Endothelial cell of umbilical vein (primary cell): ENCODE data around the gene UPF3A. TPM values are rescaled to one million over a fixed set of nuclear protein-coding genes. Genes with fewer than 3 reads are reported as not detected.

Experiments used
- BruUV-seq: library from RNA; stranded (reverse); fragments of 400-500 nt; replicated peaks from 2 replicates; lab custom pipeline; 2021; lab: Mats Ljungman, UMichigan
- CTCF ChIA-PET: fragments of 300-600, 350-600 bp; sonication (Branson Sonifier 250); formaldehyde crosslinking; loops from one replicate; lab custom pipeline; 2021; ENCODE audit warnings: antibody characterized with exemption, inconsistent platforms; lab: Charles Lee
- POLR2A ChIA-PET: fragments of 300-600, 350-600 bp; sonication (Branson Sonifier 250); formaldehyde crosslinking; loops from one replicate; lab custom pipeline; 2021; ENCODE audit warnings: antibody characterized with exemption, inconsistent platforms; lab: Charles Lee
- DNase-seq: peaks from one replicate; pipeline ENCODE4 v3.0.0-alpha.2; 2011; ENCODE audit warnings: low read depth, low spot score
- FAIRE-seq: peaks from 2 replicates; lab custom pipeline; 2011; peaks lifted over from hg19 to GRCh38; lab: Jason Lieb, UNC
- H2AFZ ChIP-seq: 2 replicates; pipeline ENCODE4 v1.6.0; 2012; ENCODE audit warnings: low read depth, low read length, control low read depth, inconsistent platforms
- H3K27ac ChIP-seq: 2 replicates; pipeline ENCODE4 v1.5.1; 2011; ENCODE audit warnings: low read depth, mild to moderate bottlenecking, control low read depth, low read length, moderate library complexity; ENCODE audit not compliant: insufficient read depth
- H3K27me3 ChIP-seq, 2 experiments: 2 replicates each; pipeline versions ENCODE4 v1.6.0 to v1.6.1; 2011; ENCODE audit warnings: low read length in 2 of 2, mixed read lengths in 1 of 2; ENCODE audit not compliant: control insufficient read depth in 2 of 2, insufficient read depth in 2 of 2
- H3K36me3 ChIP-seq, 2 experiments: 2 replicates in 1 of 2; 3 replicates in 1 of 2; pipeline ENCODE4 v1.5.1; 2011; ENCODE audit warnings: low read length in 2 of 2, mild to moderate bottlenecking in 1 of 2, moderate library complexity in 1 of 2; ENCODE audit not compliant: control insufficient read depth in 2 of 2, insufficient read depth in 2 of 2; ENCODE audit errors: extremely low read depth in 1 of 2
- H3K4me1 ChIP-seq: 3 replicates; pipeline ENCODE4 v1.5.1; 2011; ENCODE audit warnings: mild to moderate bottlenecking, low read length; ENCODE audit not compliant: control insufficient read depth, insufficient read depth; ENCODE audit errors: extremely low read depth
- H3K4me2 ChIP-seq: 2 replicates; pipeline ENCODE4 v1.6.1; 2011; ENCODE audit warnings: low read length, control low read depth, mixed read lengths; ENCODE audit not compliant: insufficient read depth
- H3K4me3 ChIP-seq, 3 experiments: fragments of 200-600 bp in 1 of 3; sonication (generic), shearing (Covaris generic) in 1 of 3; replicated peaks in 1 of 3; 2 replicates each; pipeline ENCODE4 v1.5.1; 2011 to 2016; ENCODE audit warnings: control low read depth in 3 of 3, low read length in 3 of 3, mild to moderate bottlenecking in 2 of 3, inconsistent platforms in 1 of 3, low read depth in 1 of 3, moderate library complexity in 1 of 3; ENCODE audit not compliant: insufficient read depth in 1 of 3
- H3K79me2 ChIP-seq: 2 replicates; pipeline ENCODE4 v1.6.0; 2012; ENCODE audit warnings: low read length, inconsistent platforms; ENCODE audit not compliant: control insufficient read depth, insufficient read depth
- H3K9ac ChIP-seq: replicated peaks from 2 replicates; pipeline ENCODE3; 2011; ENCODE audit warnings: low read length, control low read depth; ENCODE audit not compliant: insufficient read depth; ENCODE audit errors: extremely low read depth
- H3K9me1 ChIP-seq: replicated peaks from 3 replicates; pipeline ENCODE4 v1.6.0; 2011; ENCODE audit warnings: mild to moderate bottlenecking, low read length; ENCODE audit not compliant: control insufficient read depth, insufficient read depth; ENCODE audit errors: extremely low read depth
- H3K9me3 ChIP-seq: replicated peaks from 2 replicates; pipeline ENCODE4 v1.5.1; 2012; ENCODE audit warnings: low read length, inconsistent platforms; ENCODE audit not compliant: control insufficient read depth, insufficient read depth
- H4K20me1 ChIP-seq: replicated peaks from 2 replicates; pipeline ENCODE3; 2011; ENCODE audit warnings: mild to moderate bottlenecking, low read length; ENCODE audit not compliant: control insufficient read depth, insufficient read depth; ENCODE audit errors: extremely low read depth
- CTCF ChIP-seq, 2 donors: IDR thresholded peaks; 1 replicate in 1 of 2; 2 replicates in 1 of 2; pipeline ENCODE4 v1.5.1; 2011; ENCODE audit warnings: low read length in 2 of 2, mild to moderate bottlenecking in 2 of 2, moderate library complexity in 2 of 2, control low read depth in 1 of 2, inconsistent platforms in 1 of 2, low read depth in 1 of 2; ENCODE audit not compliant: insufficient read depth in 1 of 2; ENCODE audit errors: extremely low read depth in 1 of 2
- EZH2 ChIP-seq: IDR thresholded peaks from 2 replicates; pipeline ENCODE4 v1.6.1; 2012; ENCODE audit warnings: borderline replicate concordance, low read depth, mild to moderate bottlenecking, moderate library complexity, low read length, inconsistent platforms; ENCODE audit not compliant: severe bottlenecking
- FOS ChIP-seq: IDR thresholded peaks from 2 replicates; pipeline ENCODE4 v1.6.1; 2011; ENCODE audit warnings: mild to moderate bottlenecking, low read length, moderate library complexity, borderline replicate concordance; ENCODE audit not compliant: insufficient read depth
- GATA2 ChIP-seq: IDR thresholded peaks from 2 replicates; pipeline ENCODE4 v1.7.0; 2011; ENCODE audit warnings: low read depth, mild to moderate bottlenecking, moderate library complexity, mixed read lengths, low read length; ENCODE audit not compliant: insufficient read length, insufficient read depth
- JUN ChIP-seq: IDR thresholded peaks from 2 replicates; pipeline ENCODE4 v1.6.1; 2011; ENCODE audit warnings: borderline replicate concordance, low read depth; ENCODE audit not compliant: insufficient read length, insufficient read depth
- MAX ChIP-seq: IDR thresholded peaks from 2 replicates; pipeline ENCODE4 v1.6.1; 2011; ENCODE audit not compliant: insufficient read depth, insufficient read length
- MYC ChIP-seq: IDR thresholded peaks from one replicate; pipeline ENCODE4 v1.6.1; 2011; ENCODE audit warnings: mild to moderate bottlenecking, low read depth, low read length
- POLR2A ChIP-seq: IDR thresholded peaks from 2 replicates; pipeline ENCODE4 v1.6.1; 2012; ENCODE audit warnings: low read depth, mild to moderate bottlenecking, control low read depth, low read length
- POLR2AphosphoS5 ChIP-seq: IDR thresholded peaks from 2 replicates; pipeline ENCODE4 v1.6.1; 2012; ENCODE audit warnings: low read depth, mild to moderate bottlenecking, control low read depth, low read length, moderate library complexity; ENCODE audit not compliant: insufficient read depth
- dilution Hi-C: fragments of 300-500 bp; cut with MboI; formaldehyde crosslinking; loops from one replicate; pipeline ENCODE4 v1.15.0; 2019; ENCODE audit warnings: low sequenced_read_pairs; ENCODE audit not compliant: extremely low pct_ligation_motif_present
- intact Hi-C: fragments of 100-400 bp; cut with micrococcal nuclease; formaldehyde crosslinking; loops from one replicate; pipeline ENCODE4 v1.10.0; 2022
- polyA plus RNA-seq, 4 experiments: library from polyadenylated mRNA; depleted of rRNA in 3 of 4; stranded (reverse) in 3 of 4; unstranded in 1 of 4; fragments of >200 nt; gene quantifications; 2 replicates each; pipeline versions ENCODE4 v1.2.1 to v1.2.3, GENCODE V29; 2011 to 2012; ENCODE audit warnings: missing spikeins in 1 of 4
- total RNA-seq: library from RNA; stranded (reverse); gene quantifications from 2 replicates; pipeline ENCODE4 v1.2.3, GENCODE V29; 2021

UPF3A gene
- total and polyA plus RNA-seq, 2 donors (not counting 3 experiments of a cell fraction or from before 2014, with no cell fraction given) = 37.2 to 75.4 TPM

GRCh38 chr13:114299604-114300305, 18.4 kb downstream of the UPF3A start:
- Histone ChIP-seq H3K36me3 (peaks cover 14 to 29% of the 10 kb centered on the region in 2 experiments), H3K79me2 (peaks cover 1% of the 10 kb centered on the region), H3K4me3 (no peak overlapping the region), H3K9ac (no peak overlapping the region), H3K9me3 (no peaks in the 10 kb centered on the region), H3K9me1 (no peaks in the 10 kb centered on the region), H2AFZ (no peak overlapping the region), H3K27me3 (no peaks in the 10 kb centered on the region), H4K20me1 (no peaks in the 10 kb centered on the region), H3K4me1 (no peaks in the 10 kb centered on the region), H3K4me2 (no peak overlapping the region), H3K27ac (no peak overlapping the region)
- BruUV-seq = no TSS peak
- intact Hi-C loops (no loop called here), dilution Hi-C loops (no loop called here)
- ChIA-PET POLR2A (no interaction called here), CTCF (no interaction called here)
- TF ChIP-seq MAX (no peak), FOS (no peak), CTCF (IDR thresholded peaks at IDR 0.05; ENCODE audit: extremely low read depth in 1 of 2, insufficient read depth in 1 of 2, low read depth in 1 of 2, low read length in 2 of 2) (no peak), JUN (no peak), POLR2A (no peak), POLR2AphosphoS5 (no peak), MYC (no peak), EZH2 (no peak), GATA2 (no peak)
- FAIRE-seq (no peak), DNase-seq (no peak)
